GM10248 (cell line): Measurements from ENCODE around the gene NKD2.
"Not testable (repeated sequence)": the region's sequence is repeated elsewhere in the genome, so short reads cannot be mapped to it uniquely, and the experiment has no call there.

Experiments used
- CTCF ChIA-PET: fragments of 300-600 bp; sonication (Branson Sonifier 250); formaldehyde crosslinking; extraction: SDS; loops from one replicate; lab custom pipeline; 2021; ENCODE audit warnings: antibody characterized with exemption; lab: Yijun Ruan, JAX
- POLR2A ChIA-PET: fragments of 350-650 bp; sonication (Branson Sonifier 250); formaldehyde crosslinking; extraction: SDS; loops from one replicate; lab custom pipeline; 2020; ENCODE audit warnings: antibody characterized with exemption; lab: Yijun Ruan, JAX
- DNase-seq: peaks from one replicate; pipeline ENCODE4 v3.0.0; 2012; ENCODE audit errors: extremely low spot score
- CTCF ChIP-seq: IDR thresholded peaks from 2 replicates; pipeline ENCODE4 v1.5.1; 2012; ENCODE audit warnings: mild to moderate bottlenecking, low read depth; ENCODE audit errors: extremely low read depth, missing control alignments, control extremely low read depth

The NKD2 gene

GRCh38 chr5:1018596-1018995, 10.0 kb downstream of the NKD2 start:
- no peak for DNase-seq
- CTCF ChIA-PET, result interaction anchor here (1.6 to 2.5 kb wide), 3 partner anchors 9 to 96 kb away, joined by 4 to 10 read pairs (median 4); no protein-coding TSS in a partner anchor
- no peak for TF ChIP-seq CTCF
- POLR2A ChIA-PET, result no interaction called here

- ChIA-PET POLR2A (no interaction called here), CTCF (interaction anchor here (1.6 to 2.5 kb wide), 3 partner anchors 10 to 96 kb away, joined by 4 to 10 read pairs (median 4); no protein-coding TSS in a partner anchor)
- no peak for DNase-seq
- TF ChIP-seq CTCF, result no peak
These were observed 10.7 kb downstream of the NKD2 start for GRCh38 chr5:1019001-1019905.

GRCh38 chr5:1020452-1020961, 11.9 kb downstream of the NKD2 start:
- POLR2A ChIA-PET, result no interaction called here
- CTCF ChIA-PET, result interaction anchor here (0.7 to 2.5 kb wide), 3 partner anchors 10 to 64 kb away, joined by 3 to 10 read pairs (median 4); no protein-coding TSS in a partner anchor
- no peak for DNase-seq
- no peak for TF ChIP-seq CTCF

GRCh38 chr5:1021136-1021968, 12.8 kb downstream of the NKD2 start:
- DNase-seq, result no peak
- POLR2A ChIA-PET, result no interaction called here
- TF ChIP-seq CTCF, result no peak
- CTCF ChIA-PET, result interaction anchor here (1.5 kb wide), 1 partner anchor 14 kb away, joined by 4 read pairs; no protein-coding TSS in a partner anchor

GRCh38 chr5:1021969-1022336, 13.4 kb downstream of the NKD2 start:
- POLR2A ChIA-PET, result not testable (repeated sequence)

GRCh38 chr5:1026700-1027621, 18.4 kb downstream of the NKD2 start:
- ChIA-PET POLR2A (no interaction called here), CTCF (no interaction called here)
- DNase-seq, result no peak
- TF ChIP-seq CTCF, result no peak

More at GRCh38 chr5:1021969-1022336, 13.4 kb downstream of the NKD2 start:
- DNase-seq, CTCF ChIA-PET: not testable (repeated sequence)
